Thyroid gland (tissue), 4 donors: ENCODE data around the gene CPNE2. TPM values are rescaled to one million over a fixed set of nuclear protein-coding genes. Genes with fewer than 3 reads are reported as not detected.

ENCODE experiments used
- DNase-seq, 2 donors: peaks; one replicate each; pipeline ENCODE4 v3.0.0-alpha.2; 2019
- H3K27ac ChIP-seq, 3 donors: fragments of 200-600 bp; sonication (generic); 1 replicate in 2 of 3; 2 replicates in 1 of 3; pipeline ENCODE4 v1.5.1; 2016 to 2019; ENCODE audit warnings: mild to moderate bottlenecking in 1 of 3, moderate library complexity in 1 of 3
- H3K27me3 ChIP-seq: fragments of 200-600 bp; sonication (generic); one replicate; pipeline ENCODE4 v1.5.1; 2019
- H3K36me3 ChIP-seq, 2 donors: fragments of 200-600 bp; sonication (generic); one replicate each; pipeline ENCODE4 v1.5.1; 2016 to 2019
- H3K4me1 ChIP-seq, 2 donors: fragments of 200-600 bp; sonication (generic); one replicate each; pipeline ENCODE4 v1.5.1; 2017 to 2019
- H3K4me3 ChIP-seq, 3 donors: fragments of 200-600 bp; sonication (generic); replicated peaks in 1 of 3; 1 replicate in 2 of 3; 2 replicates in 1 of 3; pipeline ENCODE4 v1.5.1; 2016; ENCODE audit warnings: mild to moderate bottlenecking in 1 of 3
- H3K9me3 ChIP-seq: fragments of 200-600 bp; sonication (generic); one replicate; pipeline ENCODE4 v1.5.1; 2017
- CTCF ChIP-seq, 6 experiments: fragments of 200-600 bp in 3 of 6; fragments of 450-650 bp in 3 of 6; sonication (generic) in 3 of 6; IDR thresholded peaks; one replicate each; pipeline ENCODE4 v1.5.1; 2016 to 2019; ENCODE audit warnings: antibody characterized with exemption in 6 of 6, mild to moderate bottlenecking in 2 of 6, inconsistent platforms in 1 of 6, moderate library complexity in 1 of 6
- POLR2A ChIP-seq, 2 donors: fragments of 450-650 bp; IDR thresholded peaks; one replicate each; pipeline ENCODE4 v1.6.1; 2017; ENCODE audit warnings: antibody characterized with exemption in 2 of 2, mild to moderate bottlenecking in 2 of 2, moderate library complexity in 1 of 2
- WGBS, 2 donors: methylation state at CpG; one replicate each; pipeline ENCODE4 v1.1.5; 2017; 5-methylcytosine and 5-hydroxymethylcytosine counted together
- intact Hi-C: fragments of 100-400 bp; cut with DNase I; formaldehyde crosslinking; loops from one replicate; pipeline ENCODE4 v1.15.1; 2023
- total RNA-seq, 4 donors: library from RNA; depleted of rRNA; stranded (reverse); fragments of >200 nt; gene quantifications; one replicate each; pipeline ENCODE4 v1.2.3, GENCODE V29; 2016

The CPNE2 gene
- total RNA-seq, 4 donors from 2014 or later, result 26.6 to 33.3 (median 29.2) TPM

- no peaks in the 10 kb centered on the region for H3K27me3 ChIP-seq
- H3K27ac ChIP-seq, result no peak overlapping the region
- no peaks in the 10 kb centered on the region for H3K9me3 ChIP-seq
- DNase-seq, result no peak
- no peak overlapping the region for H3K4me3 ChIP-seq
- intact Hi-C loops, result no loop called here
- WGBS, 2 donors, result 96 to 97% methylated on average over 2 of the region's 2 CpGs
- no peaks in the 10 kb centered on the region for H3K36me3 ChIP-seq
- TF ChIP-seq POLR2A (IDR thresholded peaks at IDR 0.05) (no peak), CTCF (IDR thresholded peaks at IDR 0.05) (no peak)
- peaks cover 16 to 20% of the 10 kb centered on the region in 2 donors for H3K4me1 ChIP-seq
Measured at GRCh38 chr16:57111420-57111819, 19.0 kb downstream of the CPNE2 start.

- no peaks in the 10 kb centered on the region for H3K27me3 ChIP-seq
- no peaks in the 10 kb centered on the region for H3K9me3 ChIP-seq
- peak overlapping the region in 2 of 3 donors; percentile 11 to 23 for H3K27ac ChIP-seq
- no peak overlapping the region for H3K4me3 ChIP-seq
- no peak for DNase-seq
- TF ChIP-seq CTCF (IDR thresholded peaks at IDR 0.05), result no peak
- no peak for TF ChIP-seq POLR2A (IDR thresholded peaks at IDR 0.05)
- peaks cover 16 to 20% of the 10 kb centered on the region in 2 donors for H3K4me1 ChIP-seq
- WGBS, 2 donors, result 62 to 80% methylated on average over 10 of the region's 10 CpGs
- intact Hi-C loops, result no loop called here
- peaks cover 0 to 4% of the 10 kb centered on the region in 2 donors for H3K36me3 ChIP-seq
Measured at GRCh38 chr16:57112403-57113041, 20.1 kb downstream of the CPNE2 start.

- DNase-seq, result peak; percentile 82 to 83
- H3K4me1 ChIP-seq, result peaks cover 16 to 20% of the 10 kb centered on the region in 2 donors
- TF ChIP-seq CTCF (IDR thresholded peaks at IDR 0.05), result no peak
- peak in 1 of 2 donors; percentile 28 for TF ChIP-seq POLR2A (IDR thresholded peaks at IDR 0.05)
- H3K9me3 ChIP-seq, result no peaks in the 10 kb centered on the region
- no peak overlapping the region for H3K4me3 ChIP-seq
- peaks cover 0 to 5% of the 10 kb centered on the region in 2 donors for H3K36me3 ChIP-seq
- WGBS, 2 donors, result 35 to 50% methylated on average over 14 of the region's 14 CpGs
- H3K27me3 ChIP-seq, result no peaks in the 10 kb centered on the region
- intact Hi-C loops, result no loop called here
- peak overlapping the region; percentile 11 to 23 (median 22) for H3K27ac ChIP-seq
Measured at GRCh38 chr16:57113042-57113453, 20.7 kb downstream of the CPNE2 start.

- intact Hi-C loops, result no loop called here
- Histone ChIP-seq H3K9me3 (no peaks in the 10 kb centered on the region), H3K36me3 (peaks cover 0 to 5% of the 10 kb centered on the region in 2 donors), H3K27me3 (no peaks in the 10 kb centered on the region), H3K4me1 (peaks cover 16 to 20% of the 10 kb centered on the region in 2 donors), H3K27ac (peak overlapping the region in 1 of 3 donors; percentile 22), H3K4me3 (no peak overlapping the region)
- no peak for TF ChIP-seq POLR2A (IDR thresholded peaks at IDR 0.05)
- 91 to 95% methylated on average over 5 of the region's 5 CpGs for WGBS, 2 donors
- no peak for DNase-seq
Measured at GRCh38 chr16:57113664-57114063, 21.3 kb downstream of the CPNE2 start.

GRCh38 chr16:57115168-57115513 is 22.8 kb downstream of the CPNE2 start:
- Histone ChIP-seq H3K9me3 (no peaks in the 10 kb centered on the region), H3K27ac (no peak overlapping the region), H3K36me3 (peaks cover 0 to 12% of the 10 kb centered on the region in 2 donors), H3K4me1 (peaks cover 16 to 20% of the 10 kb centered on the region in 2 donors), H3K4me3 (no peak overlapping the region), H3K27me3 (no peaks in the 10 kb centered on the region)
- WGBS, 2 donors, result 53 to 63% methylated on average over 9 of the region's 10 CpGs
- TF ChIP-seq CTCF (IDR thresholded peaks at IDR 0.05) (no peak), POLR2A (IDR thresholded peaks at IDR 0.05) (no peak)
- no peak for DNase-seq
- intact Hi-C loops, result no loop called here
